ENCODE results near the gene L3MBTL4. TPM values are rescaled to one million over a fixed set of nuclear protein-coding genes. Genes with fewer than 3 reads are reported as not detected.
"Not testable (repeated sequence)": the region's sequence is repeated elsewhere in the genome, so short reads cannot be mapped to it uniquely, and the experiment has no call there.

Gene L3MBTL4
- total RNA-seq, 4 donors from 2014 or later: 0.40 to 3.8 (median 0.76) TPM

GRCh38 chr18:6056171-6056910, 358.4 kb downstream of the L3MBTL4 start:
- Histone ChIP-seq H3K9me3 (no peaks in the 10 kb centered on the region), H3K36me3 (no peaks in the 10 kb centered on the region), H3K27ac (no peak overlapping the region), H3K4me1 (no peaks in the 10 kb centered on the region), H3K27me3 (no peaks in the 10 kb centered on the region), H3K4me3 (no peak overlapping the region)
- intact Hi-C loops (cut with DNase I; ENCODE audit: low total_unique reads): no loop called here
- TF ChIP-seq POLR2A (IDR thresholded peaks at IDR 0.05) (no peak), CTCF (IDR thresholded peaks at IDR 0.05 in 4 of 5, conservative IDR thresholded peaks at IDR 0.05 in 1 of 5) (no peak)
- DNase-seq: no peak
- in situ Hi-C loops (cut with MboI; ENCODE audit: low sequenced_read_pairs in 4 of 4): no loop called here
- ATAC-seq: no peak

DNA sequence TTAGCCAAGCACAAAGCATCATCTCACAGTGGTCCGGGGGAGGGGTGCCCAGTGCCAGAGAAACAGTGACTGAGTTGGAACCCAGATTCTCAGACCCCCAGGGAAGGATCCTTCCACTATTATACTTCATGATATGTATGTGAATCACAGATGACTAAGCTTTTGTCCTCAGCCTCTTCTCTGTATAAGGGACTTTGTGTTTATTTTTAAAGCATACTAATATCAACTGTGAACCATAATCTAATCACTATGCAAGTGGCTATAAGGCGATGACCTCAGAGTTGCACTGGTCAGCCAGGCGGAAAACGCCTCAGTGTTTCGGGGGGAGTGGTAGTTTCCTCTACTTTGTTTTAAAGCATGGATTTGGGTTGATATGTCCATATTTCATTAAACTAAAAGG, 359.0 kb downstream of the L3MBTL4 start:
- no peak overlapping the region for H3K27ac ChIP-seq
- no peak for DNase-seq
- H3K4me1 ChIP-seq: no peaks in the 10 kb centered on the region
- no peaks in the 10 kb centered on the region for H3K27me3 ChIP-seq
- ATAC-seq: no peak
- intact Hi-C loops (cut with DNase I; ENCODE audit: low total_unique reads): no loop called here
- H3K4me3 ChIP-seq: no peak overlapping the region
- H3K9me3 ChIP-seq: no peaks in the 10 kb centered on the region
- H3K36me3 ChIP-seq: no peaks in the 10 kb centered on the region
- TF ChIP-seq CTCF (IDR thresholded peaks at IDR 0.05 in 4 of 5, conservative IDR thresholded peaks at IDR 0.05 in 1 of 5) (no peak), POLR2A (IDR thresholded peaks at IDR 0.05) (no peak)
- in situ Hi-C loops (cut with MboI; ENCODE audit: low sequenced_read_pairs in 4 of 4): no loop called here

- ATAC-seq: no peak
- intact Hi-C loops (cut with DNase I; ENCODE audit: low total_unique reads) (no loop called here), in situ Hi-C loops (cut with MboI; ENCODE audit: low sequenced_read_pairs in 4 of 4) (no loop called here)
- Histone ChIP-seq H3K36me3 (no peaks in the 10 kb centered on the region), H3K27me3 (no peaks in the 10 kb centered on the region), H3K4me1 (no peaks in the 10 kb centered on the region), H3K4me3 (no peak overlapping the region), H3K27ac (no peak overlapping the region), H3K9me3 (no peaks in the 10 kb centered on the region)
- TF ChIP-seq CTCF (IDR thresholded peaks at IDR 0.05 in 4 of 5, conservative IDR thresholded peaks at IDR 0.05 in 1 of 5): no peak
- TF ChIP-seq POLR2A (IDR thresholded peaks at IDR 0.05): no peak
- no peak for DNase-seq
These were observed 360.4 kb downstream of the L3MBTL4 start for GRCh38 chr18:6054256-6054842.

DNA sequence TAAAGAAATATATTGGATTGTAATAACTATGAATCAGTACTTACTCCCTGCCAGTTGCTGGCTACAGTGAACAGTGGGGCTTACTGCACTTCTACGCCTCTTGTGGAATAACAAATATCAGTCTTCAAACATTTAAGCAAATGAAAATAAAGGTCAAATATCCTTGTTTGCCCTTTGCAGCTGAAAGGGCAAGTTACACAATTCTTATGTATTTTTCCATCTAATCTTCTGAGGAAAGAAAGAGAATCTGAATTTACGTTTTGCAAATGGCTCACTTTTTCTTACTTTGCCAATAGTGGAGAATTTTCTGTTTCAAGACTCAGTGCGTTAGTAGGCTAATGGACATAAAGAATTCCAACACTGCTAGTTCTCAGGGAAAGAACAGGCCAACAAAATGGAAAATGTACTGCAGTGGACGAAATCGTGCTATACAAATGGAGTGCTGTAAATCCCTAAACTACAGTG, 362.2 kb downstream of the L3MBTL4 start:
- DNase-seq (no peak), ATAC-seq (no peak)
- Histone ChIP-seq H3K27ac (no peak overlapping the region), H3K9me3 (no peaks in the 10 kb centered on the region), H3K27me3 (no peaks in the 10 kb centered on the region), H3K4me3 (no peak overlapping the region), H3K36me3 (no peaks in the 10 kb centered on the region), H3K4me1 (no peaks in the 10 kb centered on the region)
- intact Hi-C loops (cut with DNase I; ENCODE audit: low total_unique reads): no loop called here
- no peak for TF ChIP-seq POLR2A (IDR thresholded peaks at IDR 0.05)
- no peak for TF ChIP-seq CTCF (IDR thresholded peaks at IDR 0.05 in 4 of 5, conservative IDR thresholded peaks at IDR 0.05 in 1 of 5)
- in situ Hi-C loops (cut with MboI; ENCODE audit: low sequenced_read_pairs in 4 of 4): no loop called here

GRCh38 chr18:6047596-6047995, 367.1 kb downstream of the L3MBTL4 start:
- H3K4me3 ChIP-seq; H3K9me3 ChIP-seq; H3K27me3 ChIP-seq; H3K4me1 ChIP-seq; intact Hi-C loops (cut with DNase I; ENCODE audit: low total_unique reads); H3K27ac ChIP-seq; DNase-seq; H3K36me3 ChIP-seq; in situ Hi-C loops (cut with MboI; ENCODE audit: low sequenced_read_pairs in 4 of 4); ATAC-seq: not testable (repeated sequence)

Measured in gastrocnemius medialis (tissue), 4 donors.